22Rv1 (cell line): Measurements from ENCODE around the gene FBXL15.

Source experiments
- CTCF ChIP-seq: fragments of 450-650 bp; IDR thresholded peaks from 2 replicates; pipeline ENCODE4 v1.5.1; 2017; ENCODE audit warnings: mild to moderate bottlenecking
- ZFX ChIP-seq: fragments of 450-650 bp; IDR thresholded peaks from 2 replicates; pipeline ENCODE4 v1.6.1; 2017; ENCODE audit warnings: antibody characterized with exemption, borderline replicate concordance

GRCh38 chr10:102424916-102425315, 4.3 kb downstream of the FBXL15 start:
- TF ChIP-seq CTCF = no peak
- no peak for TF ChIP-seq ZFX
